ENCODE data around the gene TYSND1.

TYSND1 gene

DNA sequence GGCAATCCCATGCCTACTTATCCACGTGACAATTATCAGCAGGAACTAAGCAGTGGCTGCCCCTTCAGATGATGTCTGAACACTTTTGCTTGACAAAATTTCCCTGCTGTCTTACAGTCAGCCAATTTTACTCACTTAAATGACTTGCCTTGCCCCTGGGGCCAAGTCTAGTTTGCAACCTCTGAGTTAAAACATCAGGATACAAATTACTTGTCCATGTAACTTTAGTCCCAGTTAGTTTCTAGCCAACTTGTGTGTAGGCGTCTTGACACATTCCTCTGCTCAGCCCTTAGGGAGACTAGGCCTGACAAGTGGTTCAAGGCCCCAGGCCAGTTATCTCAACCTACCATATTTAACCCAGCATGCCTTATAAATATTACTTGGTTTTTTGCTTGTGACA lies 11.6 kb upstream of the TYSND1 start:
- TF ChIP-seq, protein P1, sequence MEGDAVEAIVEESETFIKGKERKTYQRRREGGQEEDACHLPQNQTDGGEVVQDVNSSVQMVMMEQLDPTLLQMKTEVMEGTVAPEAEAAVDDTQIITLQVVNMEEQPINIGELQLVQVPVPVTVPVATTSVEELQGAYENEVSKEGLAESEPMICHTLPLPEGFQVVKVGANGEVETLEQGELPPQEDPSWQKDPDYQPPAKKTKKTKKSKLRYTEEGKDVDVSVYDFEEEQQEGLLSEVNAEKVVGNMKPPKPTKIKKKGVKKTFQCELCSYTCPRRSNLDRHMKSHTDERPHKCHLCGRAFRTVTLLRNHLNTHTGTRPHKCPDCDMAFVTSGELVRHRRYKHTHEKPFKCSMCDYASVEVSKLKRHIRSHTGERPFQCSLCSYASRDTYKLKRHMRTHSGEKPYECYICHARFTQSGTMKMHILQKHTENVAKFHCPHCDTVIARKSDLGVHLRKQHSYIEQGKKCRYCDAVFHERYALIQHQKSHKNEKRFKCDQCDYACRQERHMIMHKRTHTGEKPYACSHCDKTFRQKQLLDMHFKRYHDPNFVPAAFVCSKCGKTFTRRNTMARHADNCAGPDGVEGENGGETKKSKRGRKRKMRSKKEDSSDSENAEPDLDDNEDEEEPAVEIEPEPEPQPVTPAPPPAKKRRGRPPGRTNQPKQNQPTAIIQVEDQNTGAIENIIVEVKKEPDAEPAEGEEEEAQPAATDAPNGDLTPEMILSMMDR (IDR thresholded peaks at IDR 0.05; ENCODE audit: low read depth, low read length) = no peak
- DNase-seq (ENCODE audit: low read depth in 2 of 2) = peak in 1 of 2 donors; percentile 67
- no peak overlapping the region for H3K4me3 ChIP-seq (replicated peaks in 1 of 2; ENCODE audit: low read depth in 2 of 2, low read length in 2 of 2)

DNA sequence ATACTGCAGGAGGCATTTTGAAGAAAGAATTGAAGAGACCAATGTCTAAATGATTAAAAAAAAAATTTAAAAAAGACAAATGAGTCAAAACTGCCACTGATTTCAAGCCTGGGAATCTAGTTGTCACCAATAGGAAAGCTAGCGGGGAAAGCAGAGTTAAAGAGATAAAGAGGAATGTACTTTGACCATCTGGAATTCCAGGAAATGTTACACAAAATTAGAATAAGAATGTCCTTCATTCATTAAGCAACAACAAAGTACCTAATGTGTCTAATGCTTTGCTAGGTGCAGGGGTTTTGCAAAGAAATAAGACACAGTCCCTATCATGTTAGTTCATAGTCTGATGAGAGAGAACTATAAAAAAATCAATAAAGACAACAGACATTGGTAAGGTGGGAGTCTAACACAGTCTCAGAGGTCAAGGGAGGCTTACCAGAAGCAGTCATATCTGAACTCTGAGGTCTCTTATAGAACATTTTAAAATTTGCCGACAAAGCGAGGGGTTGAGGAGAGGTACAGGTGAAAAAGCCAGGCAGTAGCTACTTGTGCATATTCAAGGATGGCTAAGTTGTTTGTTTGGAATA lies 8.8 kb upstream of the TYSND1 start:
- no peak for DNase-seq (ENCODE audit: low read depth in 2 of 2)
- TF ChIP-seq, protein P1 (IDR thresholded peaks at IDR 0.05; ENCODE audit: low read depth, low read length) = no peak
- no peak overlapping the region for H3K4me3 ChIP-seq (replicated peaks in 1 of 2; ENCODE audit: low read depth in 2 of 2, low read length in 2 of 2)

DNA sequence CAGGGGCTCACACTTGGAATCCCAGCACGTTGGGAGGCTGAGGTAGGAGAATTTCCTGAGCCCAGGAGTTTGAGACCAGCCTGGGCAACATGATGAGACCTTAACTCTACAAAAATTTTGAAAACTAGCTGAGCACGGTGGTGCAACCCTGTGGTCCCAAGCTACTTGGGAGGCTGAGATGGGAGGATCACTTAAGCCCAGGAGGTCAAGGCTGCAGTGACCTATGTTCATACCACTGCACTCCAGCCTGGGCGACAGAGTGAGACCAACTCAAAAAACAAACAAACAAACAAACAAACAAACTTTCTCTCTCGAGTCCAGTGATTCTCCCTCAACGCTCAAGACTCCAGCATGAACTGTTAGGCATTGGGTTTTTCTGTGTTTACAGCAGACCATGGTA lies 2.0 kb upstream of the TYSND1 start:
- H3K4me3 ChIP-seq (replicated peaks in 1 of 2; ENCODE audit: low read depth in 2 of 2, low read length in 2 of 2) = no peak overlapping the region
- no peak for DNase-seq (ENCODE audit: low read depth in 2 of 2)
- TF ChIP-seq, protein P1 (IDR thresholded peaks at IDR 0.05; ENCODE audit: low read depth, low read length) = no peak

DNA sequence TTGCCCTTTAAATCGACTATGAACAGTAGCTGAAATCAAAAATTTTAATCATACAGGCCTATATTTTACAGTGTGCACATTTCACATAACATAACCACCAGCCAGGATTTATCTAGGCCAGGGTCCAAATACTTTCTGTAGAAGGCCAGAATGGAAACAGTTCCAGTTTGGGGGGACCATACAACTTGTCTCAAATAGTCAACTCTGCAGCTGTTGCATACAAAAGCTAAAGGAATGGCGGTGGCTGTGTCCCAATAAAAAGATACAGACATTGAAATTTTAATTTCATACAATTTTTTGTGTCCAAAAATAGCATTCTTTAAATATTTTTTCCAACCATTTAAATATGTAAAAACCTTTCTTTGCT lies 742 bp upstream of the TYSND1 start:
- no peak overlapping the region for H3K4me3 ChIP-seq (replicated peaks in 1 of 2; ENCODE audit: low read depth in 2 of 2, low read length in 2 of 2)
- TF ChIP-seq, protein P1 (IDR thresholded peaks at IDR 0.05; ENCODE audit: low read depth, low read length) = no peak
- DNase-seq (ENCODE audit: low read depth in 2 of 2) = no peak

DNA sequence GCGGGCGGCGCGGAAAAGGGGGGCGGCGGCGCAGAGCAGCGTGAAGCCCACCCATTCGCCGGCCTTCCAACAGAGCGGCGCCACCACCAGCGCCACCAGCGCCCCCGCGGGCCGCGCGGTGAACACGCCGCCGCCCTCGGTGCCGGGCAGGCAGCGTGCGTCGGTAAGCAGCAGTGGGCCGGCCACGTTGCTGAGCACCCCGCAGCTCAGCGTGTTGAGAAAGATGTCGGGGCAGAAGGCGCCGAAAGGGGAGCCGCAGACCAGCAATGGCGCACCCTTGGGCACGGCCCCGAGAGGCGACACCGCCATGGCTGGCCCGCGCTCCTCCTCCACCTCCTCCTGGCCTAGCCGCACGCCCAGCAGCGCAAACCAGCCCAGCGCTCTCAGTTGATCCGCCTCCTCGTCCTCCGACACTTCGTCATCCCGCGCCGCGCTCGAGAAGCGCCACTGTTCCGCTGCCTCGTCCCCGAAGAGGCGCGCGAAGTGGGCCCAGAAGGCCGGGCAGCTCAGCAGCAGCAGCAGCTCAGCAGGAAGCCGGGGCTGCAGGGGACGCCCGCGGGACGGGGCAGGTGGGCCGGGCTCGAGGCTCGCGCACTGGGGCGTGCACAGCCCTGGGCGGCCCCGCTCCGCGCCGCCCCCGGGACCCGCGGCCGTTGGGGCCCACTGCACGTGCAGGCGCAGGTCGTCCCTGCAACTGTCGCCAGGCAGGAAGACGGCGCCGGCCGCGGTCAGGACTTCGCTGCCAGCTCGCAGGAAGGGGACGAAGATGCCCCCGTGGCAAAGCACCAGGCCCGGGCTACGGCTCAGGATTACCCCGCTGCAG lies 623 bp downstream of the TYSND1 start:
- peak; percentile 57 to 73 for DNase-seq (ENCODE audit: low read depth in 2 of 2)
- TF ChIP-seq, protein P1 (IDR thresholded peaks at IDR 0.05; ENCODE audit: low read depth, low read length) = no peak
- H3K4me3 ChIP-seq (replicated peaks in 1 of 2; ENCODE audit: low read depth in 2 of 2, low read length in 2 of 2) = peak overlapping the region; percentile 55 to 66

DNA sequence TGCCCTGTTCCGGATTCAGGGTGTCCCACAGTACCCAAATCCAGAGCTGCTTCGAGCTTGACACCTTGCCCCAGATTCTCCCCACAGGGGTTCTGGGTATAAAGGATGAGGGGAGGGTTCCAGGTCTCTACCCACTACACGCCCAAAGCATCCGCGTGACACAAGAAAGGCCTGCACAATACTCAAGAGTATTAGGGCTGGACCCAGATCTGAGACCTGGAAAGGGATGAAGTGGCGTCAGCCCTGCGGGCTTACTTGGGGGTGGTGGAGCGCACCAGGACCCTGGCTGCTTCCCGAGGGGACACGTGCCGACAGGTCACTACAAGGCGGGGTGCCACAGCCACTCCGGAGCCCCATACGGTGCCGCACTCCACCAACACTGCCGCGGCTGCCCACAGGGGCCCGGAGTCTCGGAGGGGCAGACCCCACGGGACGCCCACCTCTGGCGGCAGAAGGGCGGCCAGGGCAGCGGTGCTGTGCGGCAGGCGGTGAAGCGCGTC lies 1.3 kb downstream of the TYSND1 start:
- TF ChIP-seq, protein P1 (IDR thresholded peaks at IDR 0.05; ENCODE audit: low read depth, low read length) = no peak
- H3K4me3 ChIP-seq (replicated peaks in 1 of 2; ENCODE audit: low read depth in 2 of 2, low read length in 2 of 2) = peak overlapping the region; percentile 49 to 66
- DNase-seq (ENCODE audit: low read depth in 2 of 2) = no peak
